Colonic mucosa (tissue), 4 donors: ENCODE results near the gene FADS1. TPM values are rescaled to one million over a fixed set of nuclear protein-coding genes. Genes with fewer than 3 reads are reported as not detected.

Experiments used
- DNase-seq: peaks from one replicate; pipeline ENCODE4 v3.0.0-alpha.2; 2020
- H3K27ac ChIP-seq: fragments of 200-600 bp; one replicate; pipeline ENCODE4 v1.8.0; 2021
- H3K27me3 ChIP-seq: fragments of 200-600 bp; one replicate; pipeline ENCODE4 v1.8.0; 2021
- H3K36me3 ChIP-seq: fragments of 200-600 bp; one replicate; pipeline ENCODE4 v1.8.0; 2021
- H3K4me1 ChIP-seq: fragments of 200-600 bp; one replicate; pipeline ENCODE4 v1.8.0; 2021; ENCODE audit warnings: mild to moderate bottlenecking
- H3K4me3 ChIP-seq: fragments of 200-600 bp; one replicate; pipeline ENCODE4 v1.8.0; 2021
- H3K9ac ChIP-seq, 2 donors: one replicate each; pipeline ENCODE4 v1.7.0; 2013; ENCODE audit warnings: control low read depth in 2 of 2, low read depth in 2 of 2, low read length in 2 of 2
- H3K9me3 ChIP-seq: fragments of 200-600 bp; one replicate; pipeline ENCODE4 v1.8.0; 2021
- CTCF ChIP-seq: fragments of 200-600 bp; IDR thresholded peaks from one replicate; pipeline ENCODE4 v1.8.0; 2022; ENCODE audit warnings: antibody characterized with exemption, mild to moderate bottlenecking
- intact Hi-C: fragments of 100-400 bp; cut with DNase I; formaldehyde crosslinking; loops from one replicate; pipeline ENCODE4 v1.14.1; 2022
- total RNA-seq, 2 donors: library from RNA; stranded (reverse); fragmentation: NEBNext Ultra II Directional in 1 of 2; extraction: Animal tissue kit (Norgen Biotek cat#: 25700) in 1 of 2; gene quantifications; one replicate each; pipeline ENCODE4 v1.2.1, GENCODE V29; 2021
- donor health status: healthy.
- donor health status: DM: no; HTN: no; CAD: no.
- donor health status: DM: no; HTN: no; CAD: no.

Gene FADS1
- total RNA-seq, 2 donors from 2014 or later = 6.9 to 17.4 TPM

- no peak for TF ChIP-seq CTCF
- H3K9ac ChIP-seq = no peak overlapping the region
- no peak overlapping the region for H3K4me3 ChIP-seq
- H3K27ac ChIP-seq = no peak overlapping the region
- H3K9me3 ChIP-seq = no peaks in the 10 kb centered on the region
- no peaks in the 10 kb centered on the region for H3K4me1 ChIP-seq
- no peak for DNase-seq
- H3K36me3 ChIP-seq = no peaks in the 10 kb centered on the region
- H3K27me3 ChIP-seq = no peaks in the 10 kb centered on the region
- intact Hi-C loops = no loop called here
Measured at GRCh38 chr11:61848631-61849030, 31.8 kb upstream of the FADS1 start.

- H3K9me3 ChIP-seq = no peaks in the 10 kb centered on the region
- H3K9ac ChIP-seq = no peak overlapping the region
- TF ChIP-seq CTCF = no peak
- no peak overlapping the region for H3K27ac ChIP-seq
- intact Hi-C loops = no loop called here
- H3K4me1 ChIP-seq = no peaks in the 10 kb centered on the region
- no peak overlapping the region for H3K4me3 ChIP-seq
- no peaks in the 10 kb centered on the region for H3K27me3 ChIP-seq
- no peaks in the 10 kb centered on the region for H3K36me3 ChIP-seq
- DNase-seq = no peak
Measured at GRCh38 chr11:61847914-61848581, 31.2 kb upstream of the FADS1 start.

GRCh38 chr11:61846362-61847020 lies 29.7 kb upstream of the FADS1 start:
- Histone ChIP-seq H3K36me3 (no peaks in the 10 kb centered on the region), H3K4me3 (no peak overlapping the region), H3K9ac (no peak overlapping the region), H3K27ac (no peak overlapping the region), H3K27me3 (no peaks in the 10 kb centered on the region), H3K9me3 (no peaks in the 10 kb centered on the region), H3K4me1 (no peaks in the 10 kb centered on the region)
- intact Hi-C loops = no loop called here
- TF ChIP-seq CTCF = no peak
- DNase-seq = no peak

GRCh38 chr11:61844909-61845565 lies 28.2 kb upstream of the FADS1 start:
- Histone ChIP-seq H3K27me3 (no peaks in the 10 kb centered on the region), H3K4me1 (no peaks in the 10 kb centered on the region), H3K4me3 (no peak overlapping the region), H3K27ac (no peak overlapping the region), H3K9ac (no peak overlapping the region), H3K9me3 (no peaks in the 10 kb centered on the region), H3K36me3 (no peaks in the 10 kb centered on the region)
- no peak for DNase-seq
- no peak for TF ChIP-seq CTCF
- intact Hi-C loops = no loop called here

GRCh38 chr11:61842528-61842820 lies 25.7 kb upstream of the FADS1 start:
- intact Hi-C loops = no loop called here
- H3K4me1 ChIP-seq = no peaks in the 10 kb centered on the region
- no peak for DNase-seq
- H3K9ac ChIP-seq = no peak overlapping the region
- no peaks in the 10 kb centered on the region for H3K36me3 ChIP-seq
- H3K4me3 ChIP-seq = no peak overlapping the region
- no peaks in the 10 kb centered on the region for H3K9me3 ChIP-seq
- no peaks in the 10 kb centered on the region for H3K27me3 ChIP-seq
- H3K27ac ChIP-seq = no peak overlapping the region
- no peak for TF ChIP-seq CTCF
